Measurements from ENCODE around the gene C1QB. TPM values are rescaled to one million over a fixed set of nuclear protein-coding genes. Genes with fewer than 3 reads are reported as not detected.

The C1QB gene
- total and polyA plus RNA-seq, 2 of the 4 experiments (the other 2 are of a cell fraction), result not detected

DNA sequence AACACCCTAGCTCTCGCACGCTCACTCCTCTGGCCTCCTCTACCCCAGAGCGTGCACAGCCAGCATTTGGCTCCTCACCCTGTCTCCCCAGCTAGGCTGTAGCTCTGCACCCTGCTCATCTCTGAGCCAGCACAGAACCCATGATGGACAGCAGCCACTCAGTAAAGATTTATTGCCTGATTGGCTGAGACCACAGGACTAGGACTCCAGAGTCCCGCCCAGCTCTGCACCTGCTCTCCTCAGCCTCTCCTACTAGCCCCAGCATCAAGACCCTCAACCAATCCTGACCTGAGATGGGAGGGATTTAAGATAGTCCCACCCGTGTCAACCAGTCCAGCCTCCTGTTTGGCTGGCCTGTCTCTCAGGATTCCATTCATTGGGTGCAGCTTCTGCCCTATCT lies 9.3 kb downstream of the C1QB start:
- Histone ChIP-seq H3K4me2 (ENCODE audit: low read depth, low read length) (no peak overlapping the region), H2AK9ac (replicated peaks; ENCODE audit: low read depth, low read length, poor library complexity) (no peak overlapping the region), H3K27me3 (ENCODE audit: control insufficient read depth, insufficient read depth, low read length) (peaks cover 73% of the 10 kb centered on the region), H2BK120ac (ENCODE audit: low read depth, low read length) (no peak overlapping the region), H2BK5ac (ENCODE audit: low read depth, low read length, poor library complexity, severe bottlenecking) (no peak overlapping the region), H3K4me1 (ENCODE audit: control insufficient read depth, insufficient read depth, low read length) (no peaks in the 10 kb centered on the region), H3K9me3 (ENCODE audit: control insufficient read depth, insufficient read depth, low read length) (no peaks in the 10 kb centered on the region), H3K36me3 (ENCODE audit: control insufficient read depth, insufficient read depth, low read length) (no peaks in the 10 kb centered on the region), H3K14ac (replicated peaks; ENCODE audit: low read depth, low read length) (no peak overlapping the region), H3K4me3 (ENCODE audit: insufficient read depth, low read depth, low read length) (no peak overlapping the region), H3K56ac (ENCODE audit: extremely low read depth, insufficient read depth, low read length) (no peak overlapping the region), H3K23ac (ENCODE audit: low read depth, low read length) (no peak overlapping the region), H3K27ac (ENCODE audit: insufficient read depth, low read length) (no peak overlapping the region), H3K4ac (ENCODE audit: low read depth, low read length) (no peak overlapping the region), H2BK15ac (ENCODE audit: low read depth, low read length) (no peak overlapping the region), H4K8ac (ENCODE audit: low read depth in 2 of 2, low read length in 2 of 2) (no peak overlapping the region), H2AK5ac (ENCODE audit: low read depth, low read length) (no peak overlapping the region), H3K9me1 (ENCODE audit: insufficient read depth, low read length) (no peaks in the 10 kb centered on the region), H4K91ac (ENCODE audit: insufficient read depth, low read depth, low read length) (no peak overlapping the region), H2BK20ac (ENCODE audit: low read depth, low read length) (no peak overlapping the region), H4K20me1 (ENCODE audit: insufficient read depth, low read length) (no peaks in the 10 kb centered on the region), H3K9ac (ENCODE audit: low read depth, low read length) (no peak overlapping the region), H3K18ac (ENCODE audit: low read depth, low read length) (no peak overlapping the region), H4K5ac (ENCODE audit: low read depth, low read length) (no peak overlapping the region), H3K79me1 (ENCODE audit: low read depth in 1 of 2, low read length in 2 of 2) (no peaks in the 10 kb centered on the region), H2AFZ (replicated peaks; ENCODE audit: low read length, poor library complexity) (no peak overlapping the region)
- in situ Hi-C loops (cut with MboI; ENCODE audit: low sequenced_read_pairs) (no loop called here), dilution Hi-C loops (cut with HindIII; ENCODE audit: low sequenced_read_pairs, unreplicated experiment) (no loop called here), intact Hi-C loops (cut with micrococcal nuclease) (loop anchor here (10.0 kb wide), 1 partner anchor 302 kb away; no protein-coding TSS in a partner anchor)
- TF ChIP-seq CEBPB (IDR thresholded peaks at IDR 0.05; ENCODE audit: low read depth, low read length) (no peak), CHD1 (IDR thresholded peaks at IDR 0.05; ENCODE audit: low read depth, low read length) (no peak), SMC3 (IDR thresholded peaks at IDR 0.05; ENCODE audit: low read depth, low read length) (no peak), MXI1 (IDR thresholded peaks at IDR 0.05; ENCODE audit: borderline replicate concordance, low read depth, low read length) (no peak), BHLHE40 (IDR thresholded peaks at IDR 0.05; ENCODE audit: low read depth, low read length) (no peak), RFX5 (IDR thresholded peaks at IDR 0.05; ENCODE audit: low read depth, low read length) (no peak), FOS (IDR thresholded peaks at IDR 0.05; ENCODE audit: low read depth, low read length) (no peak), RCOR1 (IDR thresholded peaks at IDR 0.05; ENCODE audit: insufficient replicate concordance, low read length) (no peak), MAFK (IDR thresholded peaks at IDR 0.05; ENCODE audit: low read depth, low read length) (no peak), POLR2A (IDR thresholded peaks at IDR 0.05; ENCODE audit: low read depth, low read length) (no peak), NFE2L2 (IDR thresholded peaks at IDR 0.05; ENCODE audit: low read depth, low read length) (no peak), MAZ (IDR thresholded peaks at IDR 0.05; ENCODE audit: borderline replicate concordance, low read depth, low read length) (no peak), RAD21 (IDR thresholded peaks at IDR 0.05; ENCODE audit: low read length) (no peak)
- TF ChIP-seq, protein P1, sequence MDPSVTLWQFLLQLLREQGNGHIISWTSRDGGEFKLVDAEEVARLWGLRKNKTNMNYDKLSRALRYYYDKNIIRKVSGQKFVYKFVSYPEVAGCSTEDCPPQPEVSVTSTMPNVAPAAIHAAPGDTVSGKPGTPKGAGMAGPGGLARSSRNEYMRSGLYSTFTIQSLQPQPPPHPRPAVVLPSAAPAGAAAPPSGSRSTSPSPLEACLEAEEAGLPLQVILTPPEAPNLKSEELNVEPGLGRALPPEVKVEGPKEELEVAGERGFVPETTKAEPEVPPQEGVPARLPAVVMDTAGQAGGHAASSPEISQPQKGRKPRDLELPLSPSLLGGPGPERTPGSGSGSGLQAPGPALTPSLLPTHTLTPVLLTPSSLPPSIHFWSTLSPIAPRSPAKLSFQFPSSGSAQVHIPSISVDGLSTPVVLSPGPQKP (IDR thresholded peaks at IDR 0.05; ENCODE audit: borderline replicate concordance, low read depth, low read length), result no peak
- TF ChIP-seq, protein P2, sequence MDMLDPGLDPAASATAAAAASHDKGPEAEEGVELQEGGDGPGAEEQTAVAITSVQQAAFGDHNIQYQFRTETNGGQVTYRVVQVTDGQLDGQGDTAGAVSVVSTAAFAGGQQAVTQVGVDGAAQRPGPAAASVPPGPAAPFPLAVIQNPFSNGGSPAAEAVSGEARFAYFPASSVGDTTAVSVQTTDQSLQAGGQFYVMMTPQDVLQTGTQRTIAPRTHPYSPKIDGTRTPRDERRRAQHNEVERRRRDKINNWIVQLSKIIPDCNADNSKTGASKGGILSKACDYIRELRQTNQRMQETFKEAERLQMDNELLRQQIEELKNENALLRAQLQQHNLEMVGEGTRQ (IDR thresholded peaks at IDR 0.05; ENCODE audit: low read depth, low read length), result no peak
- TF ChIP-seq, protein P3, sequence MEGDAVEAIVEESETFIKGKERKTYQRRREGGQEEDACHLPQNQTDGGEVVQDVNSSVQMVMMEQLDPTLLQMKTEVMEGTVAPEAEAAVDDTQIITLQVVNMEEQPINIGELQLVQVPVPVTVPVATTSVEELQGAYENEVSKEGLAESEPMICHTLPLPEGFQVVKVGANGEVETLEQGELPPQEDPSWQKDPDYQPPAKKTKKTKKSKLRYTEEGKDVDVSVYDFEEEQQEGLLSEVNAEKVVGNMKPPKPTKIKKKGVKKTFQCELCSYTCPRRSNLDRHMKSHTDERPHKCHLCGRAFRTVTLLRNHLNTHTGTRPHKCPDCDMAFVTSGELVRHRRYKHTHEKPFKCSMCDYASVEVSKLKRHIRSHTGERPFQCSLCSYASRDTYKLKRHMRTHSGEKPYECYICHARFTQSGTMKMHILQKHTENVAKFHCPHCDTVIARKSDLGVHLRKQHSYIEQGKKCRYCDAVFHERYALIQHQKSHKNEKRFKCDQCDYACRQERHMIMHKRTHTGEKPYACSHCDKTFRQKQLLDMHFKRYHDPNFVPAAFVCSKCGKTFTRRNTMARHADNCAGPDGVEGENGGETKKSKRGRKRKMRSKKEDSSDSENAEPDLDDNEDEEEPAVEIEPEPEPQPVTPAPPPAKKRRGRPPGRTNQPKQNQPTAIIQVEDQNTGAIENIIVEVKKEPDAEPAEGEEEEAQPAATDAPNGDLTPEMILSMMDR (conservative IDR thresholded peaks at IDR 0.05; ENCODE audit: low read depth, low read length), result no peak
- POLR2A ChIA-PET (ENCODE audit: unreplicated experiment), result no interaction called here
- WGBS, 2 experiments (ENCODE audit: extremely low coverage in 2 of 2, insufficient read length in 1 of 2), result 69% methylated on average over 3 of the region's 5 CpGs; no CpG with 5 or more reads in 1 of the 2 experiments
- ATAC-seq (ENCODE audit: low read depth) (no peak), DNase-seq (no peak)
- BruUV-seq (replicated peaks), result no TSS peak
- CTCF ChIA-PET, result no interaction called here
